H9 (cell line): Measurements from ENCODE around the gene NECAP2. TPM values are rescaled to one million over a fixed set of nuclear protein-coding genes. Genes with fewer than 3 reads are reported as not detected.

Experiments used
- DNase-seq: peaks from one replicate; pipeline ENCODE4 v3.0.0-alpha.2; 2017
- H2AFZ ChIP-seq: one replicate; pipeline ENCODE4 v1.6.1; 2013; ENCODE audit warnings: mild to moderate bottlenecking, low read length, control low read depth, moderate library complexity
- H2AK5ac ChIP-seq: 2 replicates; pipeline ENCODE4 v1.6.1; 2013; ENCODE audit warnings: low read length, control low read depth, mixed read lengths; ENCODE audit not compliant: insufficient read length
- H2BK120ac ChIP-seq: one replicate; pipeline ENCODE4 v1.6.1; 2013; ENCODE audit warnings: low read depth, mild to moderate bottlenecking, low read length, control low read depth, inconsistent platforms; ENCODE audit not compliant: poor library complexity, severe bottlenecking
- H2BK12ac ChIP-seq: 2 replicates; pipeline ENCODE4 v1.6.1; 2013; ENCODE audit warnings: low read length, control low read depth, mixed read lengths, low read depth; ENCODE audit not compliant: insufficient read length
- H2BK15ac ChIP-seq: 2 replicates; pipeline ENCODE4 v1.6.1; 2013; ENCODE audit warnings: low read depth, low read length, control low read depth
- H2BK20ac ChIP-seq: one replicate; pipeline ENCODE4 v1.6.1; 2013; ENCODE audit warnings: low read depth, mild to moderate bottlenecking, low read length, control low read depth, inconsistent platforms; ENCODE audit not compliant: poor library complexity, severe bottlenecking
- H2BK5ac ChIP-seq: 2 replicates; pipeline ENCODE4 v1.6.1; 2013; ENCODE audit warnings: low read length, control low read depth, mixed read lengths; ENCODE audit not compliant: insufficient read length
- H3K14ac ChIP-seq: 2 replicates; pipeline ENCODE4 v1.6.1; 2013; ENCODE audit warnings: low read length, control low read depth; ENCODE audit not compliant: insufficient read depth
- H3K18ac ChIP-seq: 2 replicates; pipeline ENCODE4 v1.6.1; 2013; ENCODE audit warnings: low read depth, mild to moderate bottlenecking, mixed read lengths, low read length, control low read depth; ENCODE audit not compliant: insufficient read length
- H3K23ac ChIP-seq: 2 replicates; pipeline ENCODE4 v1.6.1; 2013; ENCODE audit warnings: low read length, control low read depth, mixed read lengths, low read depth; ENCODE audit not compliant: insufficient read length
- H3K23me2 ChIP-seq: 2 replicates; pipeline ENCODE4 v1.6.1; 2013; ENCODE audit warnings: low read depth, mild to moderate bottlenecking, mixed read lengths, low read length, control low read depth; ENCODE audit not compliant: insufficient read length, poor library complexity, severe bottlenecking
- H3K27ac ChIP-seq: 2 replicates; pipeline ENCODE4 v1.5.1; 2013; ENCODE audit warnings: low read length, control low read depth, mixed read lengths, low read depth; ENCODE audit not compliant: insufficient read length
- H3K27me3 ChIP-seq: 2 replicates; pipeline ENCODE4 v1.6.1; 2013; ENCODE audit warnings: low read length, control low read depth, inconsistent platforms; ENCODE audit not compliant: insufficient read depth
- H3K4ac ChIP-seq: 2 replicates; pipeline ENCODE4 v1.6.1; 2013; ENCODE audit warnings: low read depth, mild to moderate bottlenecking, control low read depth, inconsistent platforms, low read length, moderate library complexity
- H3K4me1 ChIP-seq: 2 replicates; pipeline ENCODE4 v1.6.1; 2013; ENCODE audit warnings: low read length, control low read depth, inconsistent platforms; ENCODE audit not compliant: insufficient read depth
- H3K4me2 ChIP-seq: 2 replicates; pipeline ENCODE4 v1.6.1; 2013; ENCODE audit warnings: low read length, control low read depth, mixed read lengths; ENCODE audit not compliant: insufficient read length, insufficient read depth
- H3K56ac ChIP-seq: 2 replicates; pipeline ENCODE4 v1.6.1; 2013; ENCODE audit warnings: low read depth, mild to moderate bottlenecking, mixed read lengths, low read length, control low read depth; ENCODE audit not compliant: insufficient read length
- H3K79me1 ChIP-seq: 2 replicates; pipeline ENCODE4 v1.6.1; 2013; ENCODE audit warnings: low read depth, mild to moderate bottlenecking, moderate library complexity, low read length, control low read depth, inconsistent platforms; ENCODE audit not compliant: insufficient read depth, poor library complexity, severe bottlenecking
- H3K79me2 ChIP-seq: 2 replicates; pipeline ENCODE4 v1.6.1; 2013; ENCODE audit warnings: low read length, control low read depth, inconsistent platforms; ENCODE audit not compliant: insufficient read depth
- H3K9ac ChIP-seq: 2 replicates; pipeline ENCODE4 v1.6.1; 2013; ENCODE audit warnings: low read length, control low read depth, mixed read lengths; ENCODE audit not compliant: insufficient read length; ENCODE audit errors: extremely low read depth
- H3K9me3 ChIP-seq: one replicate; pipeline ENCODE4 v1.6.1; 2013; ENCODE audit warnings: low read depth, low read length, inconsistent platforms; ENCODE audit not compliant: control insufficient read depth
- H3T11ph ChIP-seq: one replicate; pipeline ENCODE4 v1.6.1; 2013; ENCODE audit warnings: mild to moderate bottlenecking, low read length, control low read depth, inconsistent platforms
- H4K20me1 ChIP-seq: one replicate; pipeline ENCODE4 v1.6.1; 2013; ENCODE audit not compliant: control insufficient read depth, insufficient read length, insufficient read depth
- H4K5ac ChIP-seq: 2 replicates; pipeline ENCODE4 v1.6.1; 2013; ENCODE audit warnings: low read depth, mild to moderate bottlenecking, mixed read lengths, low read length, control low read depth; ENCODE audit not compliant: insufficient read length
- H4K8ac ChIP-seq: replicated peaks from 2 replicates; pipeline ENCODE4 v1.6.1; 2013; ENCODE audit warnings: low read length, control low read depth, mixed read lengths, low read depth; ENCODE audit not compliant: insufficient read length
- H4K91ac ChIP-seq: 2 replicates; pipeline ENCODE4 v1.6.1; 2013; ENCODE audit warnings: low read depth, mild to moderate bottlenecking, moderate library complexity, mixed read lengths, low read length, control low read depth; ENCODE audit not compliant: insufficient read length
- H3K27ac Mint-ChIP-seq, 3 experiments: 2 replicates in 2 of 3; 3 replicates in 1 of 3; pipeline ENCODE4 v1.8.0; 2020 to 2021; ENCODE audit warnings: mixed read lengths in 3 of 3, mild to moderate bottlenecking in 1 of 3, moderate library complexity in 1 of 3
- H3K27me3 Mint-ChIP-seq: 2 replicates; pipeline ENCODE4 v1.8.0; 2021; ENCODE audit warnings: low read depth, mild to moderate bottlenecking, moderate library complexity, mixed read lengths
- H3K36me3 Mint-ChIP-seq, 3 experiments: 2 replicates in 2 of 3; 3 replicates in 1 of 3; pipeline ENCODE4 v1.8.0; 2020 to 2021; ENCODE audit warnings: low read depth in 3 of 3, mixed read lengths in 3 of 3; ENCODE audit not compliant: insufficient read depth in 1 of 3
- H3K4me1 Mint-ChIP-seq, 2 experiments: 2 replicates each; pipeline ENCODE4 v1.8.0; 2020; ENCODE audit warnings: mixed read lengths in 2 of 2
- H3K4me3 Mint-ChIP-seq, 2 experiments: 2 replicates in 1 of 2; 3 replicates in 1 of 2; pipeline ENCODE4 v1.8.0; 2020 to 2021; ENCODE audit warnings: mild to moderate bottlenecking in 2 of 2, mixed read lengths in 2 of 2, moderate library complexity in 1 of 2
- H3K9me3 Mint-ChIP-seq, 2 experiments: 2 replicates in 1 of 2; 3 replicates in 1 of 2; pipeline ENCODE4 v1.8.0; 2020; ENCODE audit warnings: mild to moderate bottlenecking in 2 of 2, mixed read lengths in 2 of 2, moderate library complexity in 1 of 2
- WGBS: extraction: QIAGEN DNeasy Blood & Tissue Kit; methylation state at CpG from one replicate; pipeline ENCODE4 v1.1.7; 2013; ENCODE audit warnings: missing lambda C conversion rate, low lambda C conversion rate, mixed read lengths; ENCODE audit not compliant: insufficient read length; ENCODE audit errors: extremely low coverage; 5-methylcytosine and 5-hydroxymethylcytosine counted together
- total RNA-seq: library from RNA; stranded (reverse); gene quantifications from 2 replicates; pipeline ENCODE4 v1.2.1, GENCODE V29; 2021
- TF ChIP-seq, protein P1 (sequence below): fragments of 200-600 bp; sonication (generic); conservative IDR thresholded peaks from 3 replicates; pipeline ENCODE4 v1.8.0; 2021; ENCODE audit warnings: antibody characterized with exemption, mild to moderate bottlenecking

The NECAP2 gene
- total RNA-seq, 1 experiment from 2014 or later, result 33.2 TPM

GRCh38 chr1:16459352-16459925 lies 18.9 kb downstream of the NECAP2 start:
- Mint-ChIP-seq H3K27ac (no peak overlapping the region), H3K27me3 (no peaks in the 10 kb centered on the region), H3K4me3 (no peak overlapping the region), H3K4me1 (peaks cover 3 to 7% of the 10 kb centered on the region in 2 experiments; a peak in 2 of 4 replicates), H3K36me3 (peaks cover 16 to 66% (median 47%) of the 10 kb centered on the region in 3 experiments), H3K9me3 (no peaks in the 10 kb centered on the region)
- H2BK5ac ChIP-seq, result no peak overlapping the region
- H2BK12ac ChIP-seq, result no peak overlapping the region
- no peak overlapping the region for H2BK120ac ChIP-seq
- H3K23me2 ChIP-seq, result no peaks in the 10 kb centered on the region
- DNase-seq, result no peak
- no peaks in the 10 kb centered on the region for H3K4me1 ChIP-seq
- no peak overlapping the region for H2AK5ac ChIP-seq
- H2BK15ac ChIP-seq, result no peak overlapping the region
- H4K5ac ChIP-seq, result no peak overlapping the region
- H2AFZ ChIP-seq, result no peak overlapping the region
- no peak overlapping the region for H3T11ph ChIP-seq
- no peaks in the 10 kb centered on the region for H3K9me3 ChIP-seq
- H3K23ac ChIP-seq, result no peak overlapping the region
- no peak overlapping the region for H3K14ac ChIP-seq
- H3K79me2 ChIP-seq, result no peaks in the 10 kb centered on the region
- H3K4me2 ChIP-seq, result no peak overlapping the region
- H3K79me1 ChIP-seq, result no peaks in the 10 kb centered on the region
- no CpG with 5 or more reads among the region's 6 CpGs for WGBS
- H3K4ac ChIP-seq, result no peak overlapping the region
- no peaks in the 10 kb centered on the region for H4K20me1 ChIP-seq
- H3K9ac ChIP-seq, result no peak overlapping the region
- no peaks in the 10 kb centered on the region for H3K27me3 ChIP-seq
- H2BK20ac ChIP-seq, result no peak overlapping the region
- no peak overlapping the region for H4K8ac ChIP-seq
- TF ChIP-seq, protein P1, sequence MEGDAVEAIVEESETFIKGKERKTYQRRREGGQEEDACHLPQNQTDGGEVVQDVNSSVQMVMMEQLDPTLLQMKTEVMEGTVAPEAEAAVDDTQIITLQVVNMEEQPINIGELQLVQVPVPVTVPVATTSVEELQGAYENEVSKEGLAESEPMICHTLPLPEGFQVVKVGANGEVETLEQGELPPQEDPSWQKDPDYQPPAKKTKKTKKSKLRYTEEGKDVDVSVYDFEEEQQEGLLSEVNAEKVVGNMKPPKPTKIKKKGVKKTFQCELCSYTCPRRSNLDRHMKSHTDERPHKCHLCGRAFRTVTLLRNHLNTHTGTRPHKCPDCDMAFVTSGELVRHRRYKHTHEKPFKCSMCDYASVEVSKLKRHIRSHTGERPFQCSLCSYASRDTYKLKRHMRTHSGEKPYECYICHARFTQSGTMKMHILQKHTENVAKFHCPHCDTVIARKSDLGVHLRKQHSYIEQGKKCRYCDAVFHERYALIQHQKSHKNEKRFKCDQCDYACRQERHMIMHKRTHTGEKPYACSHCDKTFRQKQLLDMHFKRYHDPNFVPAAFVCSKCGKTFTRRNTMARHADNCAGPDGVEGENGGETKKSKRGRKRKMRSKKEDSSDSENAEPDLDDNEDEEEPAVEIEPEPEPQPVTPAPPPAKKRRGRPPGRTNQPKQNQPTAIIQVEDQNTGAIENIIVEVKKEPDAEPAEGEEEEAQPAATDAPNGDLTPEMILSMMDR, result no peak
- no peak overlapping the region for H4K91ac ChIP-seq
- no peak overlapping the region for H3K18ac ChIP-seq
- no peak overlapping the region for H3K27ac ChIP-seq
- H3K56ac ChIP-seq, result no peak overlapping the region
